ENCODE measurements around the gene DBN1.

GRCh38 chr5:177474846-177475562 is 1.6 kb upstream of the DBN1 start:
- TF ChIP-seq EZH2 (IDR thresholded peaks at IDR 0.05; ENCODE audit: borderline replicate concordance, insufficient read depth, low read depth, low read length, poor library complexity, severe bottlenecking): no peak
- no peak for TF ChIP-seq CTCF (IDR thresholded peaks at IDR 0.05)

Measured in B cell (primary cell).